Spinal cord (tissue), 10 donors: ENCODE results near the gene HSD3B7. TPM values are rescaled to one million over a fixed set of nuclear protein-coding genes. Genes with fewer than 3 reads are reported as not detected.

Experiments used
- DNase-seq, 6 donors: peaks; one replicate each; pipeline versions ENCODE4 v3.0.0 to v3.0.0-alpha.2; 2013 to 2015; ENCODE audit warnings: low spot score in 6 of 6, low read depth in 4 of 6
- H3K27ac ChIP-seq: one replicate; pipeline ENCODE4 v1.5.1; 2013; ENCODE audit warnings: low read depth, low read length, control low read depth
- H3K27me3 ChIP-seq: one replicate; pipeline ENCODE4 v1.6.1; 2013; ENCODE audit warnings: low read length; ENCODE audit not compliant: control insufficient read depth, insufficient read depth
- H3K36me3 ChIP-seq: one replicate; pipeline ENCODE4 v1.6.1; 2013; ENCODE audit warnings: low read length; ENCODE audit not compliant: control insufficient read depth, insufficient read depth
- H3K4me1 ChIP-seq: one replicate; pipeline ENCODE4 v1.6.1; 2013; ENCODE audit warnings: low read length; ENCODE audit not compliant: control insufficient read depth, insufficient read depth
- H3K4me3 ChIP-seq: one replicate; pipeline ENCODE4 v1.5.1; 2013; ENCODE audit warnings: low read depth, low read length, control low read depth
- H3K9me3 ChIP-seq: one replicate; pipeline ENCODE4 v1.6.1; 2013; ENCODE audit warnings: low read length; ENCODE audit not compliant: control insufficient read depth, insufficient read depth
- WGBS: methylation state at CpG from one replicate; pipeline ENCODE4 v1.1.5; 2013; ENCODE audit warnings: missing lambda C conversion rate; ENCODE audit not compliant: insufficient coverage; 5-methylcytosine and 5-hydroxymethylcytosine counted together
- polyA plus RNA-seq, 2 donors: library from polyadenylated mRNA; unstranded; fragments of 120-200 nt; gene quantifications; one replicate each; pipeline ENCODE4 v1.2.1, GENCODE V29; 2013; ENCODE audit not compliant: insufficient read length in 2 of 2
- total RNA-seq, 2 donors: library from RNA; depleted of rRNA in 1 of 2; stranded (reverse); fragments of 120-200 nt in 1 of 2; fragments of >200 nt in 1 of 2; gene quantifications; one replicate each; pipeline versions ENCODE4 v1.2.3 to v1.2.4, GENCODE V29; 2013 to 2014
- donor health status: healthy.

The HSD3B7 gene
- total and polyA plus RNA-seq, 4 donors: 5.7 to 14.7 (median 8.4) TPM

GRCh38 chr16:30954993-30955392 lies 30.0 kb upstream of the HSD3B7 start:
- H3K9me3 ChIP-seq: no peaks in the 10 kb centered on the region
- no peaks in the 10 kb centered on the region for H3K27me3 ChIP-seq
- DNase-seq: no peak
- H3K4me1 ChIP-seq: peaks cover 41% of the 10 kb centered on the region
- no peak overlapping the region for H3K4me3 ChIP-seq
- no peak overlapping the region for H3K27ac ChIP-seq
- 91% methylated on average over 4 of the region's 8 CpGs for WGBS
- peaks cover 23% of the 10 kb centered on the region for H3K36me3 ChIP-seq

GRCh38 chr16:30956601-30957455 lies 28.2 kb upstream of the HSD3B7 start:
- Histone ChIP-seq H3K27me3 (no peaks in the 10 kb centered on the region), H3K36me3 (peaks cover 37% of the 10 kb centered on the region), H3K9me3 (no peaks in the 10 kb centered on the region), H3K27ac (peak overlapping the region; percentile 99), H3K4me3 (peak overlapping the region; percentile 96), H3K4me1 (peaks cover 27% of the 10 kb centered on the region)
- 30% methylated on average over 41 of the region's 42 CpGs for WGBS
- peak in 2 of 6 donors; percentile 58 to 93 for DNase-seq

- Histone ChIP-seq H3K4me3 (peak within 1 kb of the TSS; percentile 96), H3K27me3 (no peaks in the 10 kb centered on the region), H3K27ac (peak within 1 kb of the TSS; percentile 99), H3K9me3 (no peaks in the 10 kb centered on the region), H3K4me1 (peaks cover 27% of the 10 kb centered on the region), H3K36me3 (peaks cover 45% of the 10 kb centered on the region)
- DNase-seq: peak; percentile 87 to 99 (median 91)
- under 1% methylated on average over 84 of the region's 85 CpGs for WGBS
These were observed 27.4 kb upstream of the HSD3B7 start, which contains the start of gene SETD1A for GRCh38 chr16:30957456-30958174. SETD1A (plus strand) TSS chr16:30957754; CDS start chr16:30958732, 978 bp downstream.

- Histone ChIP-seq H3K9me3 (no peaks in the 10 kb centered on the region), H3K27me3 (no peaks in the 10 kb centered on the region), H3K36me3 (peaks cover 47% of the 10 kb centered on the region), H3K4me1 (peaks cover 22% of the 10 kb centered on the region), H3K4me3 (peak overlapping the region; percentile 56), H3K27ac (no peak overlapping the region)
- peak in 2 of 6 donors; percentile 48 to 76 for DNase-seq
- WGBS: 21% methylated on average over 37 of the region's 55 CpGs
These were observed 26.6 kb upstream of the HSD3B7 start for GRCh38 chr16:30958175-30959079.

GRCh38 chr16:30961384-30961783 lies 23.6 kb upstream of the HSD3B7 start:
- Histone ChIP-seq H3K36me3 (peaks cover 70% of the 10 kb centered on the region), H3K27me3 (no peaks in the 10 kb centered on the region), H3K4me1 (peaks cover 16% of the 10 kb centered on the region), H3K4me3 (no peak overlapping the region), H3K27ac (no peak overlapping the region), H3K9me3 (no peaks in the 10 kb centered on the region)
- no peak for DNase-seq
- 100% methylated on average over 7 of the region's 11 CpGs for WGBS

- 95% methylated on average over 14 of the region's 18 CpGs for WGBS
- no peak for DNase-seq
- Histone ChIP-seq H3K36me3 (peaks cover 93% of the 10 kb centered on the region), H3K27ac (no peak overlapping the region), H3K4me1 (peaks cover under 1% of the 10 kb centered on the region), H3K27me3 (no peaks in the 10 kb centered on the region), H3K9me3 (no peaks in the 10 kb centered on the region), H3K4me3 (no peak overlapping the region)
These were observed 21.0 kb upstream of the HSD3B7 start for GRCh38 chr16:30963925-30964511.

- H3K27ac ChIP-seq: no peak overlapping the region
- H3K9me3 ChIP-seq: no peaks in the 10 kb centered on the region
- 94% methylated on average over 26 of the region's 33 CpGs for WGBS
- no peaks in the 10 kb centered on the region for H3K27me3 ChIP-seq
- H3K4me1 ChIP-seq: no peaks in the 10 kb centered on the region
- peaks cover 94% of the 10 kb centered on the region for H3K36me3 ChIP-seq
- no peak overlapping the region for H3K4me3 ChIP-seq
- no peak for DNase-seq
These were observed 20.3 kb upstream of the HSD3B7 start for GRCh38 chr16:30964574-30965226.

GRCh38 chr16:30965436-30965835 lies 19.6 kb upstream of the HSD3B7 start:
- Histone ChIP-seq H3K36me3 (peaks cover 92% of the 10 kb centered on the region), H3K4me1 (no peaks in the 10 kb centered on the region), H3K27me3 (no peaks in the 10 kb centered on the region), H3K9me3 (no peaks in the 10 kb centered on the region), H3K4me3 (no peak overlapping the region), H3K27ac (no peak overlapping the region)
- 82% methylated on average over 12 of the region's 15 CpGs for WGBS
- DNase-seq: no peak
